Ovary (tissue), 3 donors: ENCODE results near the gene NKD2.

Experiments used
- EP300 ChIP-seq: sonication (generic); formaldehyde crosslinking; IDR thresholded peaks from one replicate; pipeline ENCODE4 v1.6.1; 2017; ENCODE audit warnings: antibody characterized with exemption
- TF ChIP-seq, protein P1 (sequence below), 3 donors: fragments of 450-650 bp in 2 of 3; fragments of 200-600 bp in 1 of 3; IDR thresholded peaks; one replicate each; pipeline versions ENCODE4 v1.5.1 to v1.8.0; 2016 to 2022; ENCODE audit warnings: antibody characterized with exemption in 3 of 3, mild to moderate bottlenecking in 1 of 3
- donor health status: DM: no; HTN: no; CAD: no.

DNA sequence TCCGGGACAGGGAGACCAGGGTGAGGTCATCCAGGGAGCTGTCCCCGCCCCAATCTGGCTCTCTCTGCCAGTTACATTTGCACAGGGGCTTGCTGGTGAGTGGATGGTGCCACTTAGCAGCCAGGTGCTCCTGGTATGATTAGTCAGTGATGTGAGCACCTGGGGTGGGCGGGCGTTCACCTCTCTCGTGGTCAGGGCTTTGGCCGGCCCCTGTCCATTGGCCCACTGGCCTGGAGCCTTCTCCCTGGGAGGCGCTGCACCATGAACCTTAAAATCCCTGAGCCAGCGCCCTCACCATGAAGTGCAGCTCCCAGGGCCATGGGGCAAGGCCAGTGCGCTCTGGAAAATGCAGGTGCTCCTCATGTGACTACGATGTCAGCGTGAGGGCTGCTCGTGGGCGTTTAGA lies 2.0 kb downstream of the NKD2 start:
- TF ChIP-seq, protein P1, sequence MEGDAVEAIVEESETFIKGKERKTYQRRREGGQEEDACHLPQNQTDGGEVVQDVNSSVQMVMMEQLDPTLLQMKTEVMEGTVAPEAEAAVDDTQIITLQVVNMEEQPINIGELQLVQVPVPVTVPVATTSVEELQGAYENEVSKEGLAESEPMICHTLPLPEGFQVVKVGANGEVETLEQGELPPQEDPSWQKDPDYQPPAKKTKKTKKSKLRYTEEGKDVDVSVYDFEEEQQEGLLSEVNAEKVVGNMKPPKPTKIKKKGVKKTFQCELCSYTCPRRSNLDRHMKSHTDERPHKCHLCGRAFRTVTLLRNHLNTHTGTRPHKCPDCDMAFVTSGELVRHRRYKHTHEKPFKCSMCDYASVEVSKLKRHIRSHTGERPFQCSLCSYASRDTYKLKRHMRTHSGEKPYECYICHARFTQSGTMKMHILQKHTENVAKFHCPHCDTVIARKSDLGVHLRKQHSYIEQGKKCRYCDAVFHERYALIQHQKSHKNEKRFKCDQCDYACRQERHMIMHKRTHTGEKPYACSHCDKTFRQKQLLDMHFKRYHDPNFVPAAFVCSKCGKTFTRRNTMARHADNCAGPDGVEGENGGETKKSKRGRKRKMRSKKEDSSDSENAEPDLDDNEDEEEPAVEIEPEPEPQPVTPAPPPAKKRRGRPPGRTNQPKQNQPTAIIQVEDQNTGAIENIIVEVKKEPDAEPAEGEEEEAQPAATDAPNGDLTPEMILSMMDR (IDR thresholded peaks at IDR 0.05), result no peak
- TF ChIP-seq EP300, result no peak
